Breast epithelium (tissue), 3 donors: ENCODE data around the gene NXN.

ENCODE experiments used
- POLR2A ChIP-seq: fragments of 450-650 bp; IDR thresholded peaks from one replicate; pipeline ENCODE4 v1.6.1; 2016; ENCODE audit warnings: antibody characterized with exemption, mild to moderate bottlenecking, moderate library complexity
- TF ChIP-seq, protein P1 (sequence below), 3 donors: fragments of 450-650 bp; IDR thresholded peaks; one replicate each; pipeline ENCODE4 v1.5.1; 2016 to 2017; ENCODE audit warnings: antibody characterized with exemption in 3 of 3, mild to moderate bottlenecking in 3 of 3, moderate library complexity in 3 of 3

- TF ChIP-seq, protein P1, sequence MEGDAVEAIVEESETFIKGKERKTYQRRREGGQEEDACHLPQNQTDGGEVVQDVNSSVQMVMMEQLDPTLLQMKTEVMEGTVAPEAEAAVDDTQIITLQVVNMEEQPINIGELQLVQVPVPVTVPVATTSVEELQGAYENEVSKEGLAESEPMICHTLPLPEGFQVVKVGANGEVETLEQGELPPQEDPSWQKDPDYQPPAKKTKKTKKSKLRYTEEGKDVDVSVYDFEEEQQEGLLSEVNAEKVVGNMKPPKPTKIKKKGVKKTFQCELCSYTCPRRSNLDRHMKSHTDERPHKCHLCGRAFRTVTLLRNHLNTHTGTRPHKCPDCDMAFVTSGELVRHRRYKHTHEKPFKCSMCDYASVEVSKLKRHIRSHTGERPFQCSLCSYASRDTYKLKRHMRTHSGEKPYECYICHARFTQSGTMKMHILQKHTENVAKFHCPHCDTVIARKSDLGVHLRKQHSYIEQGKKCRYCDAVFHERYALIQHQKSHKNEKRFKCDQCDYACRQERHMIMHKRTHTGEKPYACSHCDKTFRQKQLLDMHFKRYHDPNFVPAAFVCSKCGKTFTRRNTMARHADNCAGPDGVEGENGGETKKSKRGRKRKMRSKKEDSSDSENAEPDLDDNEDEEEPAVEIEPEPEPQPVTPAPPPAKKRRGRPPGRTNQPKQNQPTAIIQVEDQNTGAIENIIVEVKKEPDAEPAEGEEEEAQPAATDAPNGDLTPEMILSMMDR (IDR thresholded peaks at IDR 0.05), result no peak
- no peak for TF ChIP-seq POLR2A
Observed at GRCh38 chr17:1027044-1027443, 47.5 kb upstream of the NXN start.
